H1 (cell line): Measurements from ENCODE around the gene RRP12. TPM values are rescaled to one million over a fixed set of nuclear protein-coding genes. Genes with fewer than 3 reads are reported as not detected.

ENCODE experiments used
- CHD2 ChIP-seq: IDR thresholded peaks from 2 replicates; pipeline ENCODE4 v1.6.1; 2012; ENCODE audit warnings: low read length, improper control_type of control experiment
- CTCF ChIP-seq, 3 experiments: IDR thresholded peaks; 1 replicate in 2 of 3; 2 replicates in 1 of 3; pipeline versions ENCODE4 v1.5.1 to v1.6.1; 2011; ENCODE audit warnings: low read length in 3 of 3, mild to moderate bottlenecking in 3 of 3, inconsistent platforms in 2 of 3, low read depth in 1 of 3, moderate library complexity in 1 of 3; ENCODE audit not compliant: insufficient read depth in 1 of 3; ENCODE audit errors: control extremely low read depth in 1 of 3
- HDAC2 ChIP-seq, 2 experiments: fragments of 300-600 bp in 1 of 2; sonication (generic) in 1 of 2; IDR thresholded peaks; 2 replicates each; pipeline ENCODE4 v1.6.1; 2011 to 2012; ENCODE audit warnings: low read depth in 2 of 2, low read length in 2 of 2, mild to moderate bottlenecking in 2 of 2, moderate library complexity in 2 of 2, borderline replicate concordance in 1 of 2, inconsistent platforms in 1 of 2
- NRF1 ChIP-seq: IDR thresholded peaks from 2 replicates; pipeline ENCODE4 v1.6.1; 2011; ENCODE audit warnings: mild to moderate bottlenecking, low read depth, low read length, improper control_type of control experiment
- POU5F1 ChIP-seq: IDR thresholded peaks from 2 replicates; pipeline ENCODE4 v1.6.1; 2011; ENCODE audit warnings: low read depth, mild to moderate bottlenecking, low read length, moderate library complexity
- SAP30 ChIP-seq: fragments of 300-600 bp; sonication (generic); IDR thresholded peaks from 2 replicates; pipeline ENCODE4 v1.7.1; 2012; ENCODE audit warnings: low read length, moderate library complexity, mild to moderate bottlenecking, inconsistent platforms; ENCODE audit not compliant: insufficient read depth, insufficient replicate concordance
- SRF ChIP-seq: IDR thresholded peaks from 2 replicates; pipeline ENCODE4 v1.6.1; 2011; ENCODE audit warnings: mild to moderate bottlenecking, low read depth, low read length, moderate library complexity
- polyA plus RNA-seq, 7 experiments: library from polyadenylated mRNA; depleted of rRNA in 3 of 7; stranded (reverse) in 5 of 7; unstranded in 2 of 7; fragments of >200 nt in 5 of 7; fragments of 200-250 nt in 2 of 7; gene quantifications; 1 replicate in 5 of 7; 2 replicates in 1 of 7; 4 replicates in 1 of 7; pipeline versions ENCODE4 v1.2.1 to v1.2.3, GENCODE V29; 2011 to 2013; ENCODE audit warnings: missing spikeins in 2 of 7, mixed read lengths in 2 of 7
- total RNA-seq: library from RNA; stranded (reverse); fragmentation: NEBNext Ultra II Directional; extraction: Animal tissue kit (Norgen Biotek cat#: 25700); gene quantifications from 2 replicates; pipeline ENCODE4 v1.2.1, GENCODE V29; 2021

Gene RRP12
- total and polyA plus RNA-seq, 2 of the 8 experiments (the other 6 are each of a cell fraction or from before 2014, with no cell fraction given), result 21.0 to 65.8 TPM

GRCh38 chr10:97356918-97357317 is 44.2 kb downstream of the RRP12 start (continued):
- TF ChIP-seq CTCF (IDR thresholded peaks at IDR 0.05; ENCODE audit: control extremely low read depth in 1 of 3, insufficient read depth in 1 of 3, low read depth in 1 of 3, low read length in 3 of 3) (no peak), NRF1 (no peak), SRF (no peak), POU5F1 (no peak), HDAC2 (IDR thresholded peaks at IDR 0.05; ENCODE audit: borderline replicate concordance in 1 of 2, low read depth in 2 of 2, low read length in 2 of 2) (no peak), CHD2 (no peak), SAP30 (no peak)
- TF ChIP-seq, all 59 proteins: peak for 0
